HTR-8/SVneo (cell line): ENCODE data around the gene DICER1.

ENCODE experiments used
- DNase-seq: peaks from one replicate; pipeline ENCODE4 v3.0.0; 2011; ENCODE audit warnings: low spot score, mixed read lengths; ENCODE audit not compliant: insufficient read length
- FAIRE-seq: peaks from 2 replicates; lab custom pipeline; 2011; peaks lifted over from hg19 to GRCh38; lab: Jason Lieb, UNC

DICER1 gene

GRCh38 chr14:95044463-95045105 is 112.7 kb downstream of the DICER1 start:
- no peak for DNase-seq
- no peak for FAIRE-seq

- no peak for DNase-seq
- no peak for FAIRE-seq
These were observed 113.4 kb downstream of the DICER1 start for GRCh38 chr14:95043732-95044462.

GRCh38 chr14:95043314-95043713 is 114.0 kb downstream of the DICER1 start:
- no peak for FAIRE-seq
- DNase-seq = no peak

GRCh38 chr14:95041477-95042020 is 115.8 kb downstream of the DICER1 start:
- FAIRE-seq (no peak), DNase-seq (no peak)

GRCh38 chr14:95040708-95041476 is 116.4 kb downstream of the DICER1 start:
- no peak for FAIRE-seq

GRCh38 chr14:95039993-95040348 is 117.4 kb downstream of the DICER1 start:
- FAIRE-seq (no peak), DNase-seq (no peak)

More at GRCh38 chr14:95040708-95041476, 116.4 kb downstream of the DICER1 start:
- no peak for DNase-seq

GRCh38 chr14:95039259-95039992 is 117.9 kb downstream of the DICER1 start:
- FAIRE-seq (no peak), DNase-seq (no peak)

GRCh38 chr14:95038521-95039250 is 118.6 kb downstream of the DICER1 start:
- no peak for DNase-seq
- FAIRE-seq = no peak

- no peak for FAIRE-seq
- DNase-seq = no peak
These were observed 120.1 kb downstream of the DICER1 start for GRCh38 chr14:95037273-95037672.
